Activated CD4-positive, alpha-beta T cell treated with anti-CD3 and anti-CD28 coated beads for 36 hours (primary cell): Measurements from ENCODE around the gene TMUB1. TPM values are rescaled to one million over a fixed set of nuclear protein-coding genes. Genes with fewer than 3 reads are reported as not detected.

Experiments used
- ATAC-seq: fragments of 200-7000 bp; cut with Tn5 transposase; one replicate; pipeline ENCODE4 v1.10.0; 2021; ENCODE audit warnings: mild to moderate bottlenecking, moderate library complexity
- CTCF ChIA-PET: fragments of 350-600 bp; sonication (Branson Sonifier 250); formaldehyde crosslinking; loops from one replicate; lab custom pipeline; 2021; ENCODE audit warnings: antibody characterized with exemption; lab: Charles Lee
- POLR2A ChIA-PET: fragments of 350-600 bp; sonication (Branson Sonifier 250); formaldehyde crosslinking; loops from one replicate; lab custom pipeline; 2021; ENCODE audit warnings: antibody characterized with exemption, inconsistent platforms; lab: Charles Lee
- DNase-seq: peaks from one replicate; pipeline ENCODE4 v3.0.0-alpha.2; 2020
- H3K27ac Mint-ChIP-seq: one replicate; pipeline ENCODE4 v1.8.0; 2021; ENCODE audit warnings: mixed read lengths
- H3K27me3 Mint-ChIP-seq: one replicate; pipeline ENCODE4 v1.8.0; 2021; ENCODE audit warnings: mixed read lengths
- H3K36me3 Mint-ChIP-seq: one replicate; pipeline ENCODE4 v1.8.0; 2021; ENCODE audit warnings: low read depth, mixed read lengths
- H3K4me1 Mint-ChIP-seq: one replicate; pipeline ENCODE4 v1.8.0; 2021; ENCODE audit warnings: mixed read lengths
- H3K4me3 Mint-ChIP-seq: one replicate; pipeline ENCODE4 v1.8.0; 2021; ENCODE audit warnings: mild to moderate bottlenecking, moderate library complexity, mixed read lengths
- H3K9me3 Mint-ChIP-seq: one replicate; pipeline ENCODE4 v1.8.0; 2021; ENCODE audit warnings: low read depth, mixed read lengths
- intact Hi-C, 2 experiments: fragments of 100-400 bp; cut with DNase I in 1 of 2; cut with micrococcal nuclease in 1 of 2; formaldehyde crosslinking; loops; one replicate each; pipeline versions ENCODE4 v1.14.2 to v1.15.1; 2022 to 2024; cut with DNase I, micrococcal nuclease
- total RNA-seq, 2 experiments: library from RNA; stranded (reverse); gene quantifications; one replicate each; pipeline ENCODE4 v1.2.3, GENCODE V29; 2021

TMUB1 gene
- total RNA-seq, 2 experiments from 2014 or later = 54.0 to 67.7 TPM

GRCh38 chr7:151114151-151115090 lies 31.1 kb upstream of the TMUB1 start:
- Mint-ChIP-seq H3K4me3 (no peak overlapping the region), H3K27me3 (peaks cover 3% of the 10 kb centered on the region), H3K27ac (no peak overlapping the region), H3K9me3 (no peaks in the 10 kb centered on the region), H3K36me3 (peaks cover 3% of the 10 kb centered on the region), H3K4me1 (peaks cover 5% of the 10 kb centered on the region)
- ATAC-seq = no peak
- ChIA-PET POLR2A (no interaction called here), CTCF (interaction anchor here (0.8 to 1.4 kb wide), 2 partner anchors 9 to 24 kb away, joined by 3 to 4 read pairs; no protein-coding TSS in a partner anchor)
- no peak for DNase-seq
- intact Hi-C loops = loop anchor here (5.0 kb wide), 2 partner anchors 217 to 337 kb away; no protein-coding TSS in a partner anchor

- Mint-ChIP-seq H3K27ac (no peak overlapping the region), H3K36me3 (no peaks in the 10 kb centered on the region), H3K27me3 (peaks cover 3% of the 10 kb centered on the region), H3K9me3 (no peaks in the 10 kb centered on the region), H3K4me3 (no peak overlapping the region), H3K4me1 (peaks cover 5% of the 10 kb centered on the region)
- ChIA-PET POLR2A (no interaction called here), CTCF (interaction anchor here (0.8 to 2.5 kb wide), 6 partner anchors 12 to 187 kb away, joined by 3 to 10 read pairs (median 4); no protein-coding TSS in a partner anchor)
- ATAC-seq (no peak), DNase-seq (no peak)
- intact Hi-C loops = loop anchor here (5.0 kb wide), 2 partner anchors 216 to 336 kb away; no protein-coding TSS in a partner anchor
Observed at GRCh38 chr7:151113344-151114150, 30.3 kb upstream of the TMUB1 start.

GRCh38 chr7:151110941-151111645 lies 27.8 kb upstream of the TMUB1 start:
- peak; percentile 85 for DNase-seq
- H3K27me3 Mint-ChIP-seq = peaks cover 3% of the 10 kb centered on the region
- H3K9me3 Mint-ChIP-seq = no peaks in the 10 kb centered on the region
- no peaks in the 10 kb centered on the region for H3K36me3 Mint-ChIP-seq
- peak; percentile 90 for ATAC-seq
- ChIA-PET CTCF (interaction anchor here (0.6 to 2.8 kb wide), 26 partner anchors 8 to 559 kb away, joined by 3 to 17 read pairs (median 4); no protein-coding TSS in a partner anchor), POLR2A (interaction anchor here (0.6 kb wide), 1 partner anchor 10 kb away, joined by 3 read pairs; no protein-coding TSS in a partner anchor)
- H3K27ac Mint-ChIP-seq = no peak overlapping the region
- H3K4me3 Mint-ChIP-seq = no peak overlapping the region
- H3K4me1 Mint-ChIP-seq = no peaks in the 10 kb centered on the region
- intact Hi-C loops = loop anchor here (1.0 to 5.0 kb wide), 8 partner anchors 16 to 334 kb away; partner anchors contain the start of gene ABCB8 (in 2 of the 2)

- ChIA-PET POLR2A (no interaction called here), CTCF (interaction anchor here (0.7 to 2.8 kb wide), 21 partner anchors 14 to 232 kb away, joined by 3 to 17 read pairs (median 4); partner anchors contain the start of gene ABCB8)
- intact Hi-C loops = loop anchor here (2.0 to 5.0 kb wide), 4 partner anchors 16 to 333 kb away; no protein-coding TSS in a partner anchor
- Mint-ChIP-seq H3K4me3 (no peak overlapping the region), H3K27me3 (peaks cover 3% of the 10 kb centered on the region), H3K27ac (no peak overlapping the region), H3K9me3 (no peaks in the 10 kb centered on the region), H3K4me1 (no peaks in the 10 kb centered on the region), H3K36me3 (no peaks in the 10 kb centered on the region)
- no peak for ATAC-seq
- DNase-seq = no peak
Observed at GRCh38 chr7:151110236-151110940, 27.1 kb upstream of the TMUB1 start.

- DNase-seq = no peak
- H3K36me3 Mint-ChIP-seq = no peaks in the 10 kb centered on the region
- no peaks in the 10 kb centered on the region for H3K4me1 Mint-ChIP-seq
- POLR2A ChIA-PET = no interaction called here
- intact Hi-C loops = loop anchor here (1.0 to 5.0 kb wide), 5 partner anchors 15 to 332 kb away; no protein-coding TSS in a partner anchor
- H3K9me3 Mint-ChIP-seq = no peaks in the 10 kb centered on the region
- peaks cover 3% of the 10 kb centered on the region for H3K27me3 Mint-ChIP-seq
- ATAC-seq = no peak
- CTCF ChIA-PET = interaction anchor here (0.7 to 2.8 kb wide), 16 partner anchors 7 to 690 kb away, joined by 3 to 17 read pairs (median 5); partner anchors contain the start of gene ABCB8
- H3K27ac Mint-ChIP-seq = no peak overlapping the region
- H3K4me3 Mint-ChIP-seq = no peak overlapping the region
Observed at GRCh38 chr7:151109094-151110048, 26.1 kb upstream of the TMUB1 start.

GRCh38 chr7:151107882-151108281 lies 24.6 kb upstream of the TMUB1 start:
- Mint-ChIP-seq H3K4me3 (no peak overlapping the region), H3K27me3 (peaks cover 3% of the 10 kb centered on the region), H3K36me3 (peaks cover 2% of the 10 kb centered on the region), H3K9me3 (no peaks in the 10 kb centered on the region), H3K4me1 (no peaks in the 10 kb centered on the region), H3K27ac (no peak overlapping the region)
- intact Hi-C loops = no loop called here
- ChIA-PET POLR2A (no interaction called here), CTCF (interaction anchor here (0.5 to 1.4 kb wide), 10 partner anchors 9 to 543 kb away, joined by 3 to 5 read pairs (median 3); no protein-coding TSS in a partner anchor)
- DNase-seq (no peak), ATAC-seq (no peak)

GRCh38 chr7:151104411-151105235 lies 21.3 kb upstream of the TMUB1 start:
- Mint-ChIP-seq H3K36me3 (peaks cover 2% of the 10 kb centered on the region), H3K27ac (no peak overlapping the region), H3K4me3 (no peak overlapping the region), H3K9me3 (no peaks in the 10 kb centered on the region), H3K4me1 (no peaks in the 10 kb centered on the region), H3K27me3 (no peaks in the 10 kb centered on the region)
- CTCF ChIA-PET = interaction anchor here (0.7 to 1.2 kb wide), 2 partner anchors 12 to 247 kb away, joined by 3 read pairs; no protein-coding TSS in a partner anchor
- POLR2A ChIA-PET = interaction anchor here (0.6 kb wide), 1 partner anchor 775 kb away, joined by 4 read pairs; no protein-coding TSS in a partner anchor
- DNase-seq (no peak), ATAC-seq (no peak)
- intact Hi-C loops = no loop called here

GRCh38 chr7:151103973-151104372 lies 20.7 kb upstream of the TMUB1 start:
- DNase-seq (no peak), ATAC-seq (no peak)
- Mint-ChIP-seq H3K9me3 (no peaks in the 10 kb centered on the region), H3K36me3 (peaks cover 2% of the 10 kb centered on the region), H3K27ac (no peak overlapping the region), H3K4me3 (no peak overlapping the region), H3K4me1 (no peaks in the 10 kb centered on the region), H3K27me3 (no peaks in the 10 kb centered on the region)
- intact Hi-C loops = no loop called here
- CTCF ChIA-PET = interaction anchor here (0.7 kb wide), 1 partner anchor 139 kb away, joined by 5 read pairs; no protein-coding TSS in a partner anchor
- POLR2A ChIA-PET = interaction anchor here (0.5 kb wide), 1 partner anchor 8 kb away, joined by 3 read pairs; no protein-coding TSS in a partner anchor
